SJSA1 (cell line): ENCODE measurements around the gene SORCS3. TPM values are rescaled to one million over a fixed set of nuclear protein-coding genes. Genes with fewer than 3 reads are reported as not detected.

ENCODE experiments used
- DNase-seq, 2 experiments: peaks; one replicate each; pipeline ENCODE4 v3.0.0-alpha.2; 2015 to 2020; ENCODE audit warnings: low spot score in 2 of 2, low read depth in 1 of 2
- H3K27ac ChIP-seq: fragments of 250-450 bp; sonication (Bioruptor Pico); 2 replicates; pipeline ENCODE4 v1.5.1; 2020; ENCODE audit warnings: mild to moderate bottlenecking, moderate library complexity
- H3K27me3 ChIP-seq: fragments of 250-450 bp; sonication (Bioruptor Pico); replicated peaks from 2 replicates; pipeline ENCODE4 v1.5.1; 2020; ENCODE audit warnings: mild to moderate bottlenecking, moderate library complexity
- H3K36me3 ChIP-seq: fragments of 250-450 bp; sonication (Bioruptor Pico); 2 replicates; pipeline ENCODE4 v1.5.1; 2020; ENCODE audit warnings: mild to moderate bottlenecking
- H3K4me1 ChIP-seq: fragments of 250-450 bp; sonication (Bioruptor Pico); replicated peaks from 2 replicates; pipeline ENCODE4 v1.6.1; 2021; ENCODE audit warnings: mild to moderate bottlenecking
- H3K4me3 ChIP-seq: fragments of 250-450 bp; sonication (Bioruptor Pico); 2 replicates; pipeline ENCODE4 v1.5.1; 2020; ENCODE audit warnings: mild to moderate bottlenecking
- H3K9me3 ChIP-seq: fragments of 250-450 bp; sonication (Bioruptor Pico); replicated peaks from 2 replicates; pipeline ENCODE4 v1.5.1; 2020; ENCODE audit warnings: mild to moderate bottlenecking
- total RNA-seq: library from RNA; depleted of rRNA; stranded (reverse); fragments of >200 nt; shearing (Covaris generic); gene quantifications from 2 replicates; pipeline ENCODE4 v1.2.3, GENCODE V29; 2014

SORCS3 gene
- total RNA-seq, 1 experiment from 2014 or later = not detected

- no peaks in the 10 kb centered on the region for H3K4me1 ChIP-seq
- no peaks in the 10 kb centered on the region for H3K27me3 ChIP-seq
- peaks cover 9% of the 10 kb centered on the region; the same call in 1 of the 2 replicates for H3K9me3 ChIP-seq
- no peak for DNase-seq
- H3K36me3 ChIP-seq = no peaks in the 10 kb centered on the region
- no peak overlapping the region for H3K4me3 ChIP-seq
- no peak overlapping the region for H3K27ac ChIP-seq
These were observed 602.7 kb downstream of the SORCS3 start for GRCh38 chr10:105243825-105244224.

GRCh38 chr10:105247831-105248499 lies 606.9 kb downstream of the SORCS3 start:
- Histone ChIP-seq H3K4me3 (no peak overlapping the region), H3K36me3 (no peaks in the 10 kb centered on the region), H3K27ac (no peak overlapping the region), H3K27me3 (no peaks in the 10 kb centered on the region), H3K4me1 (no peaks in the 10 kb centered on the region), H3K9me3 (peaks cover 9% of the 10 kb centered on the region; the same call in 1 of the 2 replicates)
- no peak for DNase-seq

- H3K27me3 ChIP-seq = no peaks in the 10 kb centered on the region
- no peak overlapping the region for H3K4me3 ChIP-seq
- no peaks in the 10 kb centered on the region for H3K4me1 ChIP-seq
- no peak overlapping the region for H3K27ac ChIP-seq
- no peak for DNase-seq
- H3K9me3 ChIP-seq = 0 out of 2 replicates have a peak, but pooled peaks cover 3% of the 10 kb centered on the region
- H3K36me3 ChIP-seq = no peaks in the 10 kb centered on the region
These were observed 611.8 kb downstream of the SORCS3 start for GRCh38 chr10:105252911-105253310.

- Histone ChIP-seq H3K27me3 (no peaks in the 10 kb centered on the region), H3K4me3 (no peak overlapping the region), H3K36me3 (no peaks in the 10 kb centered on the region), H3K4me1 (no peaks in the 10 kb centered on the region), H3K9me3 (no peaks in the 10 kb centered on the region), H3K27ac (no peak overlapping the region)
- DNase-seq = no peak
These were observed 612.6 kb downstream of the SORCS3 start for GRCh38 chr10:105253515-105254212.

- H3K4me3 ChIP-seq = no peak overlapping the region
- no peaks in the 10 kb centered on the region for H3K4me1 ChIP-seq
- no peak overlapping the region for H3K27ac ChIP-seq
- no peaks in the 10 kb centered on the region for H3K27me3 ChIP-seq
- no peaks in the 10 kb centered on the region for H3K36me3 ChIP-seq
- 0 out of 2 replicates have a peak, but pooled peaks cover 3% of the 10 kb centered on the region for H3K9me3 ChIP-seq
- DNase-seq = no peak
These were observed 617.1 kb downstream of the SORCS3 start for GRCh38 chr10:105258036-105258673.

GRCh38 chr10:105258674-105259065 lies 617.6 kb downstream of the SORCS3 start:
- no peaks in the 10 kb centered on the region for H3K27me3 ChIP-seq
- H3K9me3 ChIP-seq = 0 out of 2 replicates have a peak, but pooled peaks cover 3% of the 10 kb centered on the region

GRCh38 chr10:105259201-105259600 lies 618.1 kb downstream of the SORCS3 start:
- H3K36me3 ChIP-seq = no peaks in the 10 kb centered on the region
- H3K4me3 ChIP-seq = no peak overlapping the region
- no peaks in the 10 kb centered on the region for H3K4me1 ChIP-seq
- H3K27me3 ChIP-seq = no peaks in the 10 kb centered on the region
- no peak for DNase-seq
- no peak overlapping the region for H3K27ac ChIP-seq
- H3K9me3 ChIP-seq = 0 out of 2 replicates have a peak, but pooled peaks cover 3% of the 10 kb centered on the region

More at GRCh38 chr10:105258674-105259065, 617.6 kb downstream of the SORCS3 start:
- H3K36me3 ChIP-seq = no peaks in the 10 kb centered on the region
- DNase-seq = no peak
- H3K4me3 ChIP-seq = no peak overlapping the region
- H3K4me1 ChIP-seq = no peaks in the 10 kb centered on the region
- H3K27ac ChIP-seq = no peak overlapping the region

- no peaks in the 10 kb centered on the region for H3K27me3 ChIP-seq
- no peak for DNase-seq
- peaks cover 10% of the 10 kb centered on the region; the same call in 1 of the 2 replicates for H3K9me3 ChIP-seq
- H3K36me3 ChIP-seq = no peaks in the 10 kb centered on the region
- H3K27ac ChIP-seq = no peak overlapping the region
- H3K4me1 ChIP-seq = no peaks in the 10 kb centered on the region
- H3K4me3 ChIP-seq = no peak overlapping the region
These were observed 621.6 kb downstream of the SORCS3 start for GRCh38 chr10:105262666-105263065.

- no peaks in the 10 kb centered on the region for H3K27me3 ChIP-seq
- no peak overlapping the region for H3K4me3 ChIP-seq
- H3K9me3 ChIP-seq = peaks cover 13% of the 10 kb centered on the region; the same call in 1 of the 2 replicates
- H3K4me1 ChIP-seq = no peaks in the 10 kb centered on the region
- DNase-seq = no peak
- H3K27ac ChIP-seq = no peak overlapping the region
- H3K36me3 ChIP-seq = no peaks in the 10 kb centered on the region
These were observed 626.0 kb downstream of the SORCS3 start for GRCh38 chr10:105266966-105267539.

- no peaks in the 10 kb centered on the region for H3K36me3 ChIP-seq
- H3K4me1 ChIP-seq = no peaks in the 10 kb centered on the region
- H3K27me3 ChIP-seq = no peaks in the 10 kb centered on the region
- no peak overlapping the region for H3K4me3 ChIP-seq
- no peak overlapping the region for H3K27ac ChIP-seq
- DNase-seq = no peak
- peaks cover 11% of the 10 kb centered on the region; the same call in 1 of the 2 replicates for H3K9me3 ChIP-seq
These were observed 627.9 kb downstream of the SORCS3 start for GRCh38 chr10:105268961-105269360.

- DNase-seq = no peak
- no peaks in the 10 kb centered on the region for H3K27me3 ChIP-seq
- no peaks in the 10 kb centered on the region for H3K4me1 ChIP-seq
- H3K4me3 ChIP-seq = no peak overlapping the region
- peaks cover 11% of the 10 kb centered on the region; the same call in 1 of the 2 replicates for H3K9me3 ChIP-seq
- H3K36me3 ChIP-seq = no peaks in the 10 kb centered on the region
- no peak overlapping the region for H3K27ac ChIP-seq
These were observed 628.6 kb downstream of the SORCS3 start for GRCh38 chr10:105269689-105270088.

- no peak for DNase-seq
- Histone ChIP-seq H3K4me1 (no peaks in the 10 kb centered on the region), H3K36me3 (no peaks in the 10 kb centered on the region), H3K9me3 (peaks cover 4% of the 10 kb centered on the region), H3K27me3 (no peaks in the 10 kb centered on the region), H3K4me3 (no peak overlapping the region), H3K27ac (no peak overlapping the region)
These were observed 633.5 kb downstream of the SORCS3 start for GRCh38 chr10:105274556-105275070.

- no peaks in the 10 kb centered on the region for H3K27me3 ChIP-seq
- peaks cover 4% of the 10 kb centered on the region for H3K9me3 ChIP-seq
- no peak for DNase-seq
- no peak overlapping the region for H3K27ac ChIP-seq
- H3K36me3 ChIP-seq = no peaks in the 10 kb centered on the region
- no peaks in the 10 kb centered on the region for H3K4me1 ChIP-seq
- H3K4me3 ChIP-seq = no peak overlapping the region
These were observed 637.3 kb downstream of the SORCS3 start for GRCh38 chr10:105278439-105278838.
